GM08714 (cell line): ENCODE measurements around the gene ITGA3.

Experiments used
- H3K4me3 ChIP-seq: fragments of 200-500 bp; sonication (Bioruptor generic); 2 replicates; pipeline ENCODE4 v1.5.1; 2014; ENCODE audit warnings: mild to moderate bottlenecking, low read length, inconsistent platforms
- ZNF274 ChIP-seq: IDR thresholded peaks from 2 replicates; pipeline ENCODE4 v1.6.1; 2012; ENCODE audit warnings: mild to moderate bottlenecking, low read depth, low read length

Gene ITGA3

DNA sequence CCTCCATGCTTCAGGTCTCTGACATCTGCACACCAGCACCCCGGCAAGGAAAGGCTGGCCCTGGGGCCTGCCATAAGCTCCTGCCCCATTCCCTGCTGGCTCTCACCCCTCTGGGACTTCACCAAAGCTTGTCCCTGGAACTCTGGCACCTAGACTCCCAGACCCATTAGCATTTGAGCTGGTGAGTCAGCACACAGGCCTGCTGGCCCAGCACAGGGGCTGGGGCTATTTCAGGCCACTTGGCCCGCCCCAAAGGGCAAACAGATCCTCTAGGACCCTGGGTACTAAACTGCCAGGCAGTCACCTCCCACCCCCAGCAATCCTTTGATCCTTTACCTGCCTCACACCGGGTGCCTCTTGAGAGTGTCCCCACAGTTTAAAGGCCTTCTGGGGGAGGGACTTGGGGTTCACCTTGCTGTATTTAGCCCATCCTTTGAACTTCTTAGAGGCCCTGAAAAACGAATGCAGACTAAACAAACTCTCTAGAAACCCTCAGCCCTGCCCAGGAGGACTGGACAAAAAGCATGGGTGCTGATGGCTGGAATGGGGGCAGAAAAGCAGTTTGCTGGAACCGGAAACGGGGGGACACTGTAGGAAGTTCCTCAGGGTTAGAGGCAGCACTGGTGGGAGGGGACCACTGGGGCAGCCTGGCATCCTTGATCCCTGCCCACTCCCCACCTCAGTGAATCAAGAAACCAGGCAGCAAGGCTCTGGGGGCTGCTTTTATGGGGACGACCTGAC, 77.3 kb downstream of the ITGA3 start:
- TF ChIP-seq ZNF274, result no peak

DNA sequence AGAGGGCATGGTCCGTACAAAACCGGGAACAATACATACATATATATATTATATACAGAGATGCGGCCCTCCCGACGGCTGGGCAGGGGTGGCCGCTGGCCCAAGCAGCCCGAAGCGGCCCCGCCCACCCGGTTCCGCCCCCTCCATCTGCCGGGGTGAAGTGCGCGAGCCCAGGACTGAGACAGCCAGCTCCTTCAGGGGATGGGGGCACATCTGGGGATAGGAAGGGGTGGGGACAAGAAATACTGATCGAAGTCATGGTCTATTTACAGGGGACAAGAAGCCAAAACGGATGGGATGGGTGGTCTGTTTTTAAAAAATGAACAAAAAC, 77.8 kb downstream of the ITGA3 start:
- TF ChIP-seq ZNF274, result no peak
- H3K4me3 ChIP-seq, result no peak overlapping the region

More for the DNA sequence above, 77.3 kb downstream of the ITGA3 start:
- no peak overlapping the region for H3K4me3 ChIP-seq

DNA sequence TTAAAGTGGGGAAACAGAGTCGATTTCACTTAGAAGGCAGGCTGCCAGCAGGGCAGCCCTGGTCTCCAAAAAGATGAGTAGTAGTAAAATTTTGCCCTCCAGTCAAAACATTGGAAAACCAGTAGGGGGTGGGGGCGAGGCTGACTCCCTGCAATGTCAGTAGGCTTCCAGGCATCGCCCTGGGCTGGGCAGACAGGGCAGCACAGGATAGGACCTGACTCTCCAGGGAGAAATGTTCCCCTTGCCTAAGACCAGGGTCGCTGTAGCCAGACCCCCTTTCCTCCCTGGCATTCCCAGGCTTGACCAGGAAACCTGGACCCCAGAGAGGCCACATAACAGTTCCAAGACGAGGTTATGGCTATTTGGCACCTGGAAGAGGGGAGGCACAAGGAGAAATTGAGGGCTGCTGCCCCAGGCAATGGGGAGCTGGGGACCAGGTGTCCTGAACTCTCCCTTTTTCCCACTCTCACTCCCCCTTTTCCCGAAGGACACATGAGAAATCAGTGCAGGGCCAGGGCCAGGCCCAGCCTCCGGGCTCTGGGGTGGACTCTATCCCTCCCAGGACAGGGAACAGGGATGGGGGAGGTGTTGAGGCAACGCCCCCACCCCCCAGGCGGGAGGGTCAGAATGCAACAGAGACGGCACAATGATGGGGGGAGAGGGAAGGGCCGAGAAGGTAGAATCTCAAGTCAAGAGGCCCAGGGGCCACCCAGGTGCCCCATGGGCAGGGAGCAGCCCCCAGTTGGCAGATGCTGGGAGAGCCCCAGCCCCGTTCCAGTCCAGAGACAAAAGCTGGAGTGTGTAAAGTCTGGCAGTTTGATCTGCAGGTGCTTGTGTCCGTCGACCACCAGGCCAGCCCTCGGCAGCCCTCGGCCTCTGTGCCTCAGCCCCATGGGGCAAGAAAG, 78.5 kb downstream of the ITGA3 start:
- H3K4me3 ChIP-seq, result no peak overlapping the region
- TF ChIP-seq ZNF274, result no peak

DNA sequence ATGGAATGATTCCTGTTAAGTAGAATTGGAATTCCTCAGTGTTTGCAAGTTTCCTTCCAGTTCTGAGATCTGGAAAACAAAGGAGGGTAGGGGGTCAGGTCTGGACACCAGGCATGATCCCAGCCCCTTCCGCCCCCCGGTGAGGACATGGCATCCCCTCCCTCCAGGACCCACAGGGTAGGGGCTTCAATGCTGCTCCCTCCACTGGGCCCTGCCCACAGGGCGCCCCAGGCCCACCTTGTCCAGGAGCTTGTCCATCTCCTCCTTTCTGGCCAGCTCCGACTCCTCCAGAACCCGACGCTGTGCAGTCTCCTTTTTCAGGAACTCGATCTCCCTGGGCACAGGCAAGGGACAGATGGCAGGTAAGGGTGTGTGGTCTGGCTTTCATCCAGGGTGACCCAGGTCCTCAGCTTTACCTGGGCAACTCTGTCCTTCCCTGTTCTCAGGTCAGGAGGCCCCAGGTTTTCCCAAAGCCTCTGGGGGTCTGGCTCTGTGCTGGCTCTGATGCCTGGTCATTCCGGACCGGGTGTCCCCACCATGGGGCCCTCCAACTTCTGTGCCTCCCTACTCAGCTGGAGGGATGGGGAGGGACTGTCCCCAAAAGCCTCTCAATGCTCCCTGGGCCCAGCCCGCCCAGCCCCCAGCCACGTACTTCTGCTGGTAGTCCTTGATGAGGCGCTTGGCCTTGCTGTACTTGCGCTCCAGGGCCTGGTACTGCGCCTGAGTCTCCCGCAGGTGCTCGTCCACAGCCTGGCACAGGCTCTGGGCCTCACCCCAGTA, 79.6 kb downstream of the ITGA3 start:
- no peak for TF ChIP-seq ZNF274
- no peak overlapping the region for H3K4me3 ChIP-seq

DNA sequence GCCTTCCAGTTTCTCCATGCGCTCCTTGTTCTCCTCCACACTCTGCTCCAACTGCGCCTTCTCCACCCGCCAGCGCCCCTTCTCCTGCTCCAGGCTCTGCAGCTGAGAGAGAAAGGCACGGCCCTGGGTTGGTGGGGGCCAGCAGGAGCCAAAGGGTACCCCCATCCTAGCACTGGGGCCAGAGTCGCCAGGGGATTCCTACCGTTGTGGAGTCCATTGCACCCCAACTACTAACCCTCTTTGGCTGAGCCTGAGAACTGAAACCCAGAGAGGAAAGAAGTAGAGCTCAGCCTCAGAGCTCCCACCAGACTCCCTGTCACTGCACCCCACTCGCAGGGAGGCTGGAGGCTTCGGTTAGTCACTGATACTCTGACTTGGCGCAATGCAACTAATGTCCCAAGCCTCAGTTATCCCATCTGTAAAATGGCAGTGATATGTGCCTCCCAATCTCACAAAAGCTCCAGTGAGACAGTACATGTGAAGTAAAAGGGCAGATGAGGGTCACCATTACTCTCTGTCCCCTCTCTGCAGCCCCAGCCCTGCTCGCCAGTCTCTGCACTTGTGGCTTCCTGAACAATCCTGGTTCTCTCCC, 80.3 kb downstream of the ITGA3 start:
- TF ChIP-seq ZNF274, result no peak
- H3K4me3 ChIP-seq, result no peak overlapping the region

DNA sequence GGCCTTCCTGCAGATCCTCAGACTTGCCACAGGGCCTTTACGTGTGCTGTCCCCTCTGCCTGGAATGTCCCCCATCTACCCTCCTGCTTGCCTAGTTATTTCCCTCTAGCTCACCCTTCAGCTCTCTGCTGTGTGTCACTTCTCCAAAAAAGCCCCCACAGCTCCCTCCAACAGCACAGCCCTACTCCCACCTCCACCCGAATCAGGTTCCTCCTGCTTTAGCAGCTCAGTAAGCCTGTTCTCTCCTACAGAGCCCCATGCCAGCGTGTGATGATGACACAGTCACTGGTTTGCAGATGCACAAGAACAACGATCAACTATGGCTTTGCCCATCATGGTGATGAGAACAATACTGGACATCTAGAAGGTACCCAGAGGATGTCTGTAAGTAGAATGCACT, 81.1 kb downstream of the ITGA3 start:
- no peak overlapping the region for H3K4me3 ChIP-seq
- TF ChIP-seq ZNF274, result no peak

DNA sequence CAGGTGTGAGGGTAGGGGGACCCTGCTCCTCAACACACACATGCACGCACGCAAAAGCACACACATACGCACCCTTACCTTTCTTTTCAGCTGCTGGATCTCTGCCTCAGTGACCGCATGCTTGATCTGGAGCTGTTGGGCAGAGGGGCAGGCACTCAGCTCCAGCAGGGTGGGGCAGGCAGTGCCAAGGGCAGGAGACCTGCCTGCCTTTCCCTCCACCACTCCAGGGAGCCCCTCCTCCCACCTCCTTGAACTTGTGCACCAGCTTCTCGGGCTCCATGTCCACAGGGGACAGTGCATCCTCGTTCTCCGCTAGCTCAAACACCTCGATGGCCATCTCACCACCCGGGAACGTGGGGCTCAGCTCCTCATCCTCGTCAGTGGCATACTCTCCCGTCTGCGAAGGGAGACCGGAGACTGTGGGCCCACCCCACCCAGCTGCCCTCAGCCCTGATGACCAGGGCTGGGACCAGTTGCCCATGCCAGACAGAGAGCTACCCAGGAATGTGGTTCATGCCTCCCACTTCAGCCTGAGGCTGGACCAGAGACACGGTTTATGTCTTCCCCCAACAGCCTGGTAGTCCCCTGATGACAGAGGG, 83.4 kb downstream of the ITGA3 start:
- H3K4me3 ChIP-seq, result no peak overlapping the region
- TF ChIP-seq ZNF274, result no peak
